ENCODE results near the gene C1orf50.
A peak's percentile ranks its signal among the peaks of the same experiment; 100 is the strongest.
"Not testable (repeated sequence)": the region's sequence is repeated elsewhere in the genome, so short reads cannot be mapped to it uniquely, and the experiment has no call there.

C1orf50 gene

GRCh38 chr1:42766741-42767509 is at the start of gene C1orf50, which contains the start of gene P3H1:
C1orf50 (plus strand) TSS chr1:42767249; CDS start chr1:42767312, 63 bp downstream.
P3H1 (minus strand) TSS chr1:42767028; CDS start chr1:42766971, 57 bp downstream.
- DNase-seq (ENCODE audit: low read depth): peak; percentile 98

- no peak for DNase-seq (ENCODE audit: low read depth)
These were observed 46.2 kb upstream of the C1orf50 start for GRCh38 chr1:42720868-42721267.

GRCh38 chr1:42721926-42722325 is 45.1 kb upstream of the C1orf50 start:
- no peak for DNase-seq (ENCODE audit: low read depth)

- DNase-seq (ENCODE audit: low read depth): not testable (repeated sequence)
These were observed 44.6 kb upstream of the C1orf50 start for GRCh38 chr1:42722403-42722802.

- DNase-seq (ENCODE audit: low read depth): peak; percentile 36
These were observed 43.5 kb upstream of the C1orf50 start for GRCh38 chr1:42723511-42723910.

- DNase-seq (ENCODE audit: low read depth): not testable (repeated sequence)
These were observed 41.2 kb upstream of the C1orf50 start for GRCh38 chr1:42725820-42726219.

GRCh38 chr1:42730002-42730401 is 37.0 kb upstream of the C1orf50 start:
- no peak for DNase-seq (ENCODE audit: low read depth)

GRCh38 chr1:42730988-42731387 is 36.1 kb upstream of the C1orf50 start:
- no peak for DNase-seq (ENCODE audit: low read depth)

GRCh38 chr1:42731585-42731984 is 35.5 kb upstream of the C1orf50 start:
- DNase-seq (ENCODE audit: low read depth): no peak

GRCh38 chr1:42732126-42732680 is 34.8 kb upstream of the C1orf50 start:
- DNase-seq (ENCODE audit: low read depth): no peak

GRCh38 chr1:42733415-42734200 is 33.4 kb upstream of the C1orf50 start:
- no peak for DNase-seq (ENCODE audit: low read depth)

- no peak for DNase-seq (ENCODE audit: low read depth)
These were observed 32.6 kb upstream of the C1orf50 start for GRCh38 chr1:42734201-42735035.

- no peak for DNase-seq (ENCODE audit: low read depth)
These were observed 32.0 kb upstream of the C1orf50 start for GRCh38 chr1:42735056-42735455.

- no peak for DNase-seq (ENCODE audit: low read depth)
These were observed 31.5 kb upstream of the C1orf50 start for GRCh38 chr1:42735477-42736105.

- no peak for DNase-seq (ENCODE audit: low read depth)
These were observed 30.9 kb upstream of the C1orf50 start for GRCh38 chr1:42736152-42736551.

GRCh38 chr1:42736571-42737200 is 30.4 kb upstream of the C1orf50 start:
- DNase-seq (ENCODE audit: low read depth): no peak

- no peak for DNase-seq (ENCODE audit: low read depth)
These were observed 29.8 kb upstream of the C1orf50 start for GRCh38 chr1:42737257-42737656.

- DNase-seq (ENCODE audit: low read depth): no peak
These were observed 28.9 kb upstream of the C1orf50 start for GRCh38 chr1:42737986-42738677.

- DNase-seq (ENCODE audit: low read depth): no peak
These were observed 28.3 kb upstream of the C1orf50 start for GRCh38 chr1:42738678-42739226.
